CD4-positive, alpha-beta T cell treated with Interleukin-15 for 4 hours (primary cell): Measurements from ENCODE around the gene NYNRIN.
"Not testable (repeated sequence)": the region's sequence is repeated elsewhere in the genome, so short reads cannot be mapped to it uniquely, and the experiment has no call there.

ENCODE experiments used
- DNase-seq: peaks from one replicate; pipeline ENCODE4 v3.0.0-alpha.2; 2020; ENCODE audit warnings: low spot score

NYNRIN gene

GRCh38 chr14:24398653-24399446 is at the start of gene NYNRIN:
Gene NYNRIN (plus strand): TSS chr14:24399003. CDS start chr14:24399247, 244 bp downstream.
- no peak for DNase-seq

- no peak for DNase-seq
Measured at GRCh38 chr14:24349742-24350141, 49.1 kb upstream of the NYNRIN start.

- DNase-seq, result no peak
Measured at GRCh38 chr14:24351517-24351916, 47.3 kb upstream of the NYNRIN start.

DNA sequence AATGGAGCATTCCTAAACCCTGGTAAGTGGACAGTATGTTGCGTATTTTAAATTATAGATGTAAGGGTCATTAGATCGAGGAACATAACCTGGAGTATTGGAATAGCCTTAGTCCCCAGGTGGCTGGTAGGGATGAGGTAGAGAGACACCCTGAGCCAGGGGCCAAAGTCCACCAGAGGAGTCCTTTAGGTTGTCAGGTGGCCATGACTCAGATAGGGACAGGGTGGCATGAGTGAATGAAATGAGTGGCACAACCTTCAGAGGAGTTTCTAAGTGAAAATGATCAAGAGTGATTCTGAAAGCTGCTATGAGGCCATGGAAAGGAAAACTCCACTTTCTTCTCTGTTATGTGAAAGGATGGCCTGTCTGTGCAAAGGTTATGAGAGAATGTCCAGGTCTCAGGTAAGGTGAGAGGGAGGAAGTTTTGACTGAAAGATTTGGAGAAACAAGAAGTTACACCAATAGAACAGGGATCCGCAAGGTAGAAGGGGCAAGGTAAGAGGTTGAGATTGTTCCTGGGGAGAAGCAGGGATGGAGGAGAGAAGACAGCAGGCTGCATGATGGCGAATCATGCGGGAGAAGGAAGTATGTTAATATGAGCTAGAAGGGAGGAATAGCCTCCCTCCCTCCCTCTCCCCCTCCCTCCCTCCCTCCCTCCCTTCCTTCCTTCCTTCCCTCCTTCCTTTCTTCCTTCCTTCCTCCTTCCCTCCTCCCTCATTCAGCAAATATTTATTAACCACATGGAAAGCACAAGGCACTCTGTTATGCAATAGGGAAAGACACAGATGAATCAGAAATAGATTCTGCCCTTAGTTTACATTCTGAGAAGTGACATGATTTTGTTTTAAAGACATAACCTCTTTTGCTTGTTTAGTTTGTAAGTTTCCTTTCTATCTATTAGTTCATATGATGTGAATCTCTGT is 45.0 kb upstream of the NYNRIN start:
- no peak for DNase-seq

DNA sequence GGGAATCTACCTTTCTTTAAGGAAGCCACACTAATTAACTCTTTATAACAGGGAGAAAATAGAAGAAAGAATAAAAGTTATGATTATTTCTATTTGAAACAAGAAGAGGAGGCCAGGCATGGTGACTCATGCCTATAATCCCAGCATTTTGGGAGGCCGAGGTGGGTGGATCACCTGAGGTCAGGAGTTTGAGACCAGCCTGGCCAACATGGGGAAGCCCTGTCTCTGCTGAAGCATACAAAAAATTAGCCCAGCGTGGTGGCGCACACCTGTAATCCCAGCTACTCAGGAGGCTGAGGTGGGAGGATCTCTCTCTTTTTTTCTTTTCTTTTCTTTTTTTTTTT is 44.3 kb upstream of the NYNRIN start:
- DNase-seq, result not testable (repeated sequence)

DNA sequence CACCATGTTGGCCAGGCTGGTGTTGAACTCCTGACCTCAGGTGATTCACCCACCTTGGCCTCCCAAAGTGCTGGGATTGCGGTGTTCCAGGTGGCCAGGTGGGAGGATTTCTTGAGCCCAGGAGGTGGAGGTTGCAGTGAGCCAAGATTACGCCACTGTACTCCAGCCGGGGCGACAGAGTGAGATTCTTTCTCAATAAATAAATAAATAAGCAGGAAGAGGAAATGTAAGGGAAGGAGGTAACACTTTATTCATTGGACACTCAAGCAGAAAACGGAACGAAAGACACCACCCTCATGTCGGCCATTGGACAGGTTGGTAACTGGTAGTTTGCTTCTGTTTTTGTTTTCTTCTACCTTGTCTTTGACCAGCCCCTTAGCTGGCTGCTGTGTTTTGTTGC is 43.8 kb upstream of the NYNRIN start:
- DNase-seq, result no peak

- DNase-seq, result no peak
Measured at GRCh38 chr14:24356208-24356607, 42.6 kb upstream of the NYNRIN start.

DNA sequence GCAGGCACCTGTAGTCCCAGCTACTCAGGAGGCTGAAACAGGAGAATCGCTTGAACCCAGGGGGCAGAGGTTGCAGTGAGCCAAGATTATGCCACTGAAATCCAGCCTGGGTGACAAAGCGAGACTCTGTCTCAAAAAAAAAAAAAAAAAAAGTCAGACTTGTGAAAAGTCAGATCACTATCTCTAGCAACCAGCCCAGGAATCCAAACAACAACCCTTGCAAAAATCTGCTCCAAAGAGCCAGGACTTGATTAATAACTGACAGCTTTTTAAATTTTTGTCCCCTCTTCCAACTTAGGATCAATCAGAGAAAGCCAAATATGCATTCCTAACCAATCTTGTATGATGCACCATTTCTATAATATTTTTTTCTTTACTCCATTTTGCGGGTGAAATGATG is 38.5 kb upstream of the NYNRIN start:
- DNase-seq, result no peak

- no peak for DNase-seq
Measured at GRCh38 chr14:24361326-24361725, 37.5 kb upstream of the NYNRIN start.

GRCh38 chr14:24362241-24362960 is 36.4 kb upstream of the NYNRIN start:
- no peak for DNase-seq

DNA sequence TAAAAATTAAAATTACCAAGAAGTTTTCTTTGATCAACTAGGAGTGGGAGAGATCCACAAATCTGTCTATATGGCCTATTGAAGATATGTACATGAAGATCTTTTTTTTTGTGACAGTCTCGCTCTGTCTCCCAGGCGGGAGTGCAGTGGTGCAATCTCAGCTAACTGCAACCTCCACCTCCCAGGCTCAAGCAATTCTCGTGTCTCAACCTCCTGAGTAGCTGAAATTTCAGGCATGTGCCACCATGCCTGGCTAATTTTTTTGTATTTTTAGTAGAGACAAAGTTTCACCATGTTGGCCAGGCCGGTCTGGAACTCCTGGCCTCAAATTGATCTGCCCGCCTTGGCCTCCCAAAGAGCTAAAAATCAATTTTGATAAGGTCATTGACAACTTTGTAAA is 35.4 kb upstream of the NYNRIN start:
- no peak for DNase-seq

GRCh38 chr14:24364841-24365240 is 34.0 kb upstream of the NYNRIN start:
- no peak for DNase-seq

DNA sequence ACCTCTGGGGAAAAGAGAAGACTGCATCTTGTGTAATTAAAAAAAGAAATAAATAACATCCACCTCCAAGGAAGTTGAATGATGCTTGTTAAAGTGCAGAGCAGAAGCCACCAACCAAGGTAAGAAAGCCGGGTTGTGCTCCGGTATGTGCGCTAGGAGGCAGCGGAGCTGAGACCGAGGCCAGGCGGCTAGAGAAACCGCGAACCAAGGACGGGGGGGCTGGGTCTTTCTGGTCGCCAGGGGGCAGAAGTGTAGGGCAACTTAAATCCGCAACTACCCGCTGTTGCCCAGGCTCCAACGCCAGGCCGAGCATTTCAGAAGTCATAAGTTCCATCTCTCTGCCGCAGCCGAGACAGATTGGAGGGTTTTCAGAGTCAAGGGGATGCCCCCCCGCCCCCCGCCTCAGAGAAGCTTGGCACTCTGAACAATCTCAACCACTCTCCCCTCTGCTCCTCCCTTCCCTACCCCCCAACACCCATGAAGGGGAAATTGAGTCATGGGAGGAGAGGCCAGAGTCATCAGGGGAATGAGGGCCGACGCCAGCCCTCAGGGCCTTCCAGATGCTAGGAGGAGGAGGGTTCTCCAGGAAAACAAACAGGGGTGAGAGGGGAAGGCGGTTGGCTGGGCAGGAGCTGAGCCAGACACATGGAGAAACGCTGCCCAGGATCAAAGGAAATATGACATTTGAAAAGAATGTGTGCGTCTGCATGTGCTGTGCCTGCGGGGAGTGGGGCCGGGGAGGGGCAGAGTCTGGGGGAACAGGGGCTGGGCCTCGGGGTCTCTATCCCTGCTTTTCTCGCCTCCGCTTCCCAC is 33.0 kb upstream of the NYNRIN start:
- DNase-seq, result peak; percentile 69

DNA sequence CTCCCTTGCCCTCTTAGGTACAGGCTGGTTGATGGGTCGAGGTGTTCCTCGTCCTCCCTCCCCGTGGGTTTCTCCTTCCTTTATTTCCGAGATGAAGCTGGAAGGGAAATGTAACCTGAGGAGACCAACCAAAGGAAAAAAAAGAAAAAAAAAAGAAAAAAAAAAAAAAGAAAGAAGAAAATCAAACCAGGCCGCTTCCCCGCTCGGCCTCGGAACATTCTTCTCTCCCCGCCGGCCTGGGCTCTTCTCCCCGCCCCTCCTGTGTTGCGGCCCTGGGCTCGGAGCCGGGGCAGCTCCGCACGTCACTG is 32.4 kb upstream of the NYNRIN start:
- no peak for DNase-seq

DNA sequence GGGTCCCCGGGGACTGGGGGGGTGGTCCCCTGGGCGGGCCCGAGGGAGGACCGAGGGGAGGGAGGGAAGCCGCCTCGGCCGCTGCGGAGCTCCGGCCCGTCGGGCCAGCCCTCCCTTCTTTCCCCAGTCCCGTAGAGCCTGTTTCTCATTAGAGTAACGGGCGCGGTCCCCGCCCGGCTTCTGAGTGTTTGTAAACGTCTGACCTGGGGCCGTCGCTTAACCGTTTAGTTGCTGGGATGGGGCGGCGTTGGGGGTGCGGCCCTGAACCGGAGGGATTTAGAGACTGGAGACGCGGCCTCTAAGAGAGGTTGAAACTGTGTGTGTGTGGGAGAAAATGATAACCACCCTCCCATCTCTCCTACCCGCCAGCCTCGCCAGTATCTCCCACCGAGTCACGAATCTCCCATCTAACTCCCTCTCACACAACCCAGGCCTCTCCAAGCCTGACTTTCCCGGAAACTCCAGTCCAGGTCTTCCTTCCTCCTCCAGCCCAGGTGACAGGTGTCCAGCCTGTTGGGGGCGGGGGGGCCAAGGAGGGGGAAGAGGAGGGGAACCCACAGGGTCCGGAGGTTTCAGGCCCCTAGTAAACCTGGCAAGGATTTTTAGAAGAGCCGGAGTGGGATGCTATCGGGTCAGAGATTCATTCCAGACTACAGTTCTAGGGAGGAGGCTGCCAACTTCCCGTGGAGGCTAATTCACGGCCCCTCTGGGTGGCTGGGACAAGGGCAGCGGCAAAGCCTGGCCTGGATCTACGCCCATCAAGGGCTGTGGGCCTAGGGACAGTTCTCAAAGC is 31.9 kb upstream of the NYNRIN start:
- DNase-seq, result no peak

DNA sequence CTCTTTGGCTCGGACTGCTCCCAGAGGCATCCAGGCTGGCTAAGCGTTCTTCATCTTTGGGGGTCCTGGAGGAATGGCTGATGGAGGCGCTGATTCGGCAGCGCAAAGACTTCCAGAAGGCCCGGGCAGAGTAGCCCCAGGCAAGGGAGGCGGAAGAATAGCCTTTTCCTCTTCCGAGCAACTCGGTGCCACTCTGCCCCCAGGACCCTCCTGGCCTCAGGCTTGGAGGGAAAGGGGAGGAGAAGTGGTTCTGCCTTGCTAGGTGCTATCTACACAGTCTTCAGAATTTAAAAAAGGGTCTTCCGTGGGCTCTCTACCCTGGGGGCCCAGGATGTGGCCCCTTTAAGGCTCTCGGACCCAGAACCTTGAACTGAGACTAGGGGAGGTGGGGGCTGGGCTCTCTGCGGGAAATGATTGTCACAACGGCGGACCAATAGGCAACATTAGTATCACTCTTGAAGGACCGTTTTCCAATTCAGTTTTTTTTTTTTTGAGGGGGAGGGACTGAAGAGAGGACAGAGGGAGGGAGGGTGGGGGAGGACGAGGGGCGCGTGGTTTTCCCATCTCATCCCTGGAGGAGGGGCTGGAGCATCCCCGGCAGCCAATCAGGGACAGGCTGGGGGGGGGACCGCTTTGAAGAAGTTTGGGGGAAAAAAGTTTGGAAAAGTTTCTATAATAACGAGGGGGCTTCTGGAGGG is 31.1 kb upstream of the NYNRIN start, which contains the start of gene NFATC4:
Gene NFATC4 (plus strand): TSS at position 671 of the 698 bp plus-strand sequence. CDS start 157 bp downstream, outside the sequence.
- DNase-seq, result no peak

DNA sequence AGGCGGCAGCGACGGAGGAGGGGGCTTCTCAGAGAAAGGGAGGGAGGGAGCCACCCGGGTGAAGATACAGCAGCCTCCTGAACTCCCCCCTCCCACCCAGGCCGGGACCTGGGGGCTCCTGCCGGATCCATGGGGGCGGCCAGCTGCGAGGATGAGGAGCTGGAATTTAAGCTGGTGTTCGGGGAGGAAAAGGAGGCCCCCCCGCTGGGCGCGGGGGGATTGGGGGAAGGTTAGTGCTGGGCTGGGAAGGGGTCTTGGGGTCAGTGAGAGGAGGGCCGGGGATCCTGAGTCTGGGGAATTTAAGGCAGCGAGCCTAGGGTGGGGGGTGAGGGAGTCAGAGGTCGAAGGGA is 30.6 kb upstream of the NYNRIN start:
- DNase-seq, result no peak

DNA sequence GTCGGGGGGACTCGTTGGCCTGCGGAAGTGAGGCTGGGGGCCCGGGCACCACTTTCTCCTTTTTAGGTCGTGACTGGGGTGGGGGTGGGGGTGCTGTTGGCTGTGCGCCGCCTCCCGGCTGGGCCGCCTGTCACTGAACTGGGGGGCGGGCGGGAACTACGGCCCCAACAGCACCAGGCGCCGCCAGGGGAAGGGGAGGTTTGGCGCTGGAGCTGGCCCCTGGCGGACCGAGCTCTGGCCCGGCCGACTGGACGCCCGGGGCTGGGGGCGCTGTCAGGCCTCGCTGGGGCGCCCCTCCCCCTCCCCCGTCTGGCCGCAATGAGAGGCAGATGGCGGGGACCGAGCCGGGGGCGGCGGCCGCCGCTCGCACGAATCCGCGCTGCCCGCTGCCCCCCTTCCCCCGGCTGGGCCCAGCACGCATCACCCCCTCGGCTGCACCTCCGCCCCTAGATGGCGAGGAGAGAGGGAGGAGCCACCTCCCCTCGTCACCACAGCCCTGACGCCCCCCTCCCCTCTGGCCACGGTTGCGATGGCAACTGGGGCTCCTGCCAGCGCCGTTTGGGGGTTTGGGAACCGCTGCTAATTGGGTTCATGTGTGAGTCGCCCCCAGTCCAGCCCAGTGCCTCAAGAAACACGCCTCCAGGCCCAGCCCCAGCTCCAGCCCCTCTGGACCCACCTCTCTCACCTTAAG is 30.1 kb upstream of the NYNRIN start:
- DNase-seq, result no peak

DNA sequence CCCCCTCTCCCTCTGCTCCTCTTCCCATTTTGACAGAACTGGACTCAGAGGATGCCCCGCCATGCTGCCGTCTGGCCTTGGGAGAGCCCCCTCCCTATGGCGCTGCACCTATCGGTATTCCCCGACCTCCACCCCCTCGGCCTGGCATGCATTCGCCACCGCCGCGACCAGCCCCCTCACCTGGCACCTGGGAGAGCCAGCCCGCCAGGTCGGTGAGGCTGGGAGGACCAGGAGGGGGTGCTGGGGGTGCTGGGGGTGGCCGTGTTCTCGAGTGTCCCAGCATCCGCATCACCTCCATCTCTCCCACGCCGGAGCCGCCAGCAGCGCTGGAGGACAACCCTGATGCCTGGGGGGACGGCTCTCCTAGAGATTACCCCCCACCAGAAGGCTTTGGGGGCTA is 29.3 kb upstream of the NYNRIN start:
- DNase-seq, result no peak
